Stimulated activated CD8-positive, alpha-beta memory T cell treated with anti-CD3 and anti-CD28 coated beads, Interleukin-12 subunit alpha, Interleukin-12 subunit beta, amount 100 ng/mL, for 24 hours (primary cell): ENCODE results near the gene CPAMD8.

Experiments used
- DNase-seq: peaks from one replicate; pipeline ENCODE4 v3.0.0-alpha.2; 2020; ENCODE audit errors: extremely low read depth

Gene CPAMD8

DNA sequence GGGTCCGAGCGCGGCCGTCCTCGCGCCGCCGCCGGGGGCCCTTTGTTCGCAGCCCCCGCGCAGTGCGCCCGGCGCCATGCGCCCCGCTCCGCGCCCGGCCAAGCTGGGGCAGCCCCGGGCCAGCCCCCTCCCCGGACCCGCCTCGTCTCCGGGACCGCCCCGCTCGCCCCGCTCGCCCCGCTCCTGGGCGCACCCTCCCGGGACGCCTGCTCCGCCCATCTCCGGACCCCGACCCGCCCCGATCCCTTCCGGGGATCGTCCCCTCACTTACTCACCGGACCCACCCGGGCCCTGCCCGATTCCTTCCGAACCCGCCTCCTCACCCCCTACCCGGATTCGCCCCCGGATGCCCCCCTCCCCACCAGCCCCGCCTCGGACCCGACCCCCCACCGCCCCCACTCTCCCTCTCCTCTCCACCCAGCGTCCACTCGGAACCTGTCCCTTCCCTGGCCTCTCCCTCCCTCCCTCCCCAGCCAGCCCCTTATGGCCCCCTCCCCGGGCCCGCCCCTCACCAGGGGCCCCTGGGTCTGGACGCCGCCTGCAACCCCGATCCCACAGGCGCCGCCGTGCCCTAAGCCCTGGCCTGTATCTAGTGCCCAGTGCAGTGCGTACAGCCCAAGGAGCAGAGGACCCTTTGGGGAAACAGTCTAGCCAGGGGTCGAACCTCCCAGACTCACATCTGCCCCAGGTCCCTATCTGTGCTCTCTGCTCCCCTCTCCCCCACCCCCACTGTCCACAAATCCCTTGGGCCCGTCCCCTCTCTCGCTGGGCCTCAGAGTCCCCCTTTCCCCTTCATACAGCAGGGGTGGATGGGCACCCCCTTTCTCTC lies at the start of gene CPAMD8:
CPAMD8 (minus strand) TSS at position 105 of the 829 bp plus-strand sequence. CDS start 168 bp downstream, outside the sequence.
- DNase-seq, result no peak

DNA sequence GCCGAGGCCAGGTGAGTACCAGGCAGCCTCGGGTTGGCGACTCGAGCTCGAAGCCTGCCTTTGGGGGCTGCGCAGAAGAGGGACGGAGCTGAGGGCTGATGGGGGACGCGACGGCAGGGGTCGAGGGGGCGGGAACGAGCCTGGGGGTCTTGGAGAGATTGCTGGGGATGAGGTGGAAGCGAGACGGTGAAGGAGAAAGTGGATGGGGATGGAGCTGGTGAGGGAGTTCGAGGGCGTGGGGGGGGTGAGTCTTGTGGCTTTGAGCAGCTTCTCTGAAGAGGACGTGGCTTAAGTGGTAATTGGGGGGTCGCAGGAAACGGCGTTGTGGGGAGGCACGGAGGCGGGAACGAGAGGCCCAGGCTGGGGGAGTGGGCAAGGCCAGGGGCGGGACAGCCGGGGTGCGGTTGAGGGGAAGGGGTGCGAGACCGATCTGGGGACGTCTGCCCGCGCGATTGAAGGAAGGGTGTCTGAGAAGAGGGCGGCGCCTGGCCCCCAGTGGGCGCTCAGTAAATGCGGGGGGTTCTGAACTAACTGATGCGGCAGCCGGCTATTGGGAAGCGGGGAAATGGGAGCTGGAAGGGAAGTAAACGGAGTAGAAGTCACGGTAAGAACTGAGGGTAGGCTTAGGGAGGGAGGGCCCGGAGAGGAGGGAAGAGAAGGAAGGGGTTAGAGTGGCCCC lies 49.4 kb upstream of the CPAMD8 start:
- DNase-seq, result no peak

DNA sequence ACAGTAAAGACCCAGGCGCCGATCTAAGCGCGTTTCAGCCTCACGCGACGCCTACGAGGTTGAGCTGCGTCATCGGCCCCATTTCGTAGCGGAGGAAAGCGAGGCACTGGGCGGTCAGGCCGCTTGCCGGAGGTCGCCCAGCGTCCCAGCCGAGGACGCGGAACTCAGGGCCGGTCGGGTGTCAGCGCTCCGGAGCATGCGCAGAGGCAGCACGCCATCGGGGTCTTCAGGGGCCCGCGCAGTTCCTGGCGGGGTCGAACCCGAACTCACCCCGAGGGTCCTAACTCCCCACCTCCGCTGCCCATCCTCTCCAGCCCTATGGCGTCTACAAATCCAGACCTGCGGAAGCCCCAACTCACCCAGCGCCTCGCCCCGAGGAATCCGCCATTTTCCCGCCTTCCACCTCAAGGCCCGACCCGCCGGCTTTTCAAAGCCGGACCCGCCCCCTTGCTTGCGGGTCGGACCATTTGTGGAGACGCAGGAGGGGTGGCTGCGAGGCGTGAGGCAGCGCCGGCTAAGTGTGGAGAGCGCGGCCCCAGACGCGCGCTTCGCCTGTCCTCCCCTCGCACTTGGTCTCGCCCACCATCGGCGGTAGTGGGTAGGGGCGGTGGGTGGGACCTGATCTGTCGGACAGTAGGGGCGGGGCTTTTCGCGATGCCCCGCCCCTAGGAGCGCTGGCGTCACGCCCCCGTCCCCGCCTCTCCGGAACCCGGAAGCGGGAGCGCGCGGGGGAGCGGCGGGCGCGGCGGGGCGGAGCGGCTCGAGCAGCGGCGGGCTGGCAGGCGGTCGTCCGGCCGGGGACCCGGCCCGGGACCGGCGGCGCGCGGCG lies 48.6 kb upstream of the CPAMD8 start, which contains the start of the genes HAUS8 and MYO9B:
HAUS8 (minus strand) TSS at position 418 of the 829 bp plus-strand sequence; CDS start at position 388, 30 bp downstream.
MYO9B (plus strand) TSS at position 743 of the 829 bp plus-strand sequence. CDS start 25,941 bp downstream, outside the sequence.
- DNase-seq, result peak; percentile 98

DNA sequence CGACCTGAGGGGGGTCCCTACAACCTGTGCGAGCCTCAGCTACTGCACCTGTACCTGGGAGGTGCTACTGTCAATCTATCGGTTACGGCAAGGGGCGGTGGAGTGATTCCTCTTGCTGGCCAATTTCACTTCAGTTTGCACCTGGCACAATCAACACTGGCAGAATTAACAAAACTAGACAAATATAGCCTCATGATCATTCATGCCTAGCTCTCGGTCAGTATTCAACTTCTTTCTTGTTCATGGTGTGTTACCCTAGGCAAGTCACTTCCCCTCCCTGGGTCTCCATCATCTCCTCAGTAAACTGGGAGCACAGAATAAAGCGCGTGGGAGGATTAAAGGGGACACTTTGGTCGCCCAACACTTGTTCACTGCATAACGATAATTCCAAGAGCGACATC lies 48.0 kb upstream of the CPAMD8 start:
- DNase-seq, result no peak

DNA sequence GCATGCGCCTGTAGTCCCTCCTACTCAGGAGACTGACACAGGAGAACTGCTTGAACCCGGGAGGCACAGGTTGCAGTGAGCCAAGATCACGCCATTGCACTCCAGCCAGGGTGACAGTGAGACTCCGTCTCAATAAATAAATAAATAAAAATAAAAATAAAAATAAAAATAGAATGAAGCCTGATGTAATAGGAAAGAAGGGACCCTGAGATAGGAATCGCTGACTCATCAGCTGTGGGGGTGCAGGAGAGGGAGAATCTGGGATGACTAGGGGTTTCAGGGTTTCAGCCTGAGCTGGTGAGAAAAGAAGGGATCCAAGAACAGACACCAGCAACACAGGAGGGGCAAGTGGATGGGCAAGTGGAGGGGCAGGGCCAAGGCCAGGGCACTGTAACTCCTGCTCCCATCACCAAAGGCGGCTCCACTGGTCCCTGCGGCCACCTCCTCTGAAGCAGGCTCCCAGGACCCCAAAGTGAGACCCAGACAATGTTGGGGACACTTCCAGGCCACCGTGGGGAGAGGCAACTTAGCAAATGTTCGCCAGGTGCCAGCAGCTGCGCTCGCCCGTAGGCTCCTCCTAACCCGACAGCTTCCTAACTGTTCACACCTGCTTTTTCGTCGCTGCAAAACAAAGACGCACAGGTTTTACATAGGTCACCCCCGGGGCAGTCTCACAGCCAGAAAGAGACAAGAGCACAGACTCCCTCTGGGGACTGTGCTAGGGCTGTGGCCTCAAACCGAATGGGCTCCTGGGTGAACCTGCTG lies 47.4 kb upstream of the CPAMD8 start:
- DNase-seq, result no peak

- no peak for DNase-seq
These were observed 44.3 kb upstream of the CPAMD8 start for GRCh38 chr19:17070912-17071311.

DNA sequence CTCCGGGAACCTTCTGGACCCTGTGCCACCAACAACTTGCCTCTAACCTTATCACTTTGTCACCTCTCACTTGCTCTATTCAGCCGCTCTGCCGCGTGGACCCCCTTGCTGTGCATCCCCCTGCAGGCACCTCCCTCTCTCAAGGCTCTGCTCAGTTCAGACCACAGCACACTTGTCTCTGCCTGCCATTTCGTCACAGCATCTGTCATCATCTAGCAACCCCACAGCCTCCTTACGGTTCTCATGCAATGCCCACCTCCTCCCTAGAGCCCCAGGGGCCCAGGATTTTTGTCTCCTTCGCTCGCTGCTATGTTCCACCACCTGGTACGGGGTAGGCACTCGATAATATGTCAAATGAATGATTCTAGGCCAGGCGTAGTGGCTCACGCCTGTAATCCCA lies 43.8 kb upstream of the CPAMD8 start:
- no peak for DNase-seq

GRCh38 chr19:17069193-17069592 lies 42.6 kb upstream of the CPAMD8 start:
- no peak for DNase-seq

DNA sequence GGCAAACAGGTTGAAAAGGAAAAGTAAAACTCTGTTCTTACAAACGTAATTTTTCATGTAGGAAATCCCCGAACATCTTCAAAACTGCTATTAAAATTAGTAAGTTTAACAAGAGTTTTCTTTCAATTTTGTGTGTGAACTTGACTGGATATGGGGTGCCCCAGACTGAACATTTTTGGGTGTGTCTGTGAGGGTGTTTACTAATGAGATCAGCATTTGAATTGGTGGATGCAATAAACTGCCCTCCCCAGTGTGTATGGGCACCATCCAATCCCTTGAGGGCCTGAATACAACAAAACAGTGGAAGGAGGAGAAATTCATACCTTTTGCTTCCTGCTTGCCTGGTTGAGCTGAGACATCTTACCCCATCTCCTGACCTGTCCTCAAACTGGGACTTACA lies 36.8 kb upstream of the CPAMD8 start:
- no peak for DNase-seq

DNA sequence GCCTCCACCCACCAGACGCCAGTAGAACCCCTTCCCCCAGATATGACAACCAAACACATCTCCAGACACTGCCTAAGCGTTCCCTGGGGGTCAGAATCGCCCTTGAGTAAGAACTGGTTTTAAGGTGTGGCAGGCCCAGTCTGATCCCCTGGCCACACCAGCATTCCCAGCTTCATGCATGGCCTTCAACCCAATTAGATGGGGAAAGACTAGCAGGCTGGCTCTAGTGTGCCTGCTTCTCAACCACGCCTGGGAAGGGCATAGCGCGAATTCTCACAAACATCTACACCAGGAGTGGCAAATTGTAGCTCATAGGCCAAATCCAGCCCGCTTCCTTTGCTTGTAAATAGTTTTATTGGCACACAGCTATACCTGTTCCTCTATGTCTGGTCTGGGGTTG lies 35.1 kb upstream of the CPAMD8 start:
- no peak for DNase-seq

DNA sequence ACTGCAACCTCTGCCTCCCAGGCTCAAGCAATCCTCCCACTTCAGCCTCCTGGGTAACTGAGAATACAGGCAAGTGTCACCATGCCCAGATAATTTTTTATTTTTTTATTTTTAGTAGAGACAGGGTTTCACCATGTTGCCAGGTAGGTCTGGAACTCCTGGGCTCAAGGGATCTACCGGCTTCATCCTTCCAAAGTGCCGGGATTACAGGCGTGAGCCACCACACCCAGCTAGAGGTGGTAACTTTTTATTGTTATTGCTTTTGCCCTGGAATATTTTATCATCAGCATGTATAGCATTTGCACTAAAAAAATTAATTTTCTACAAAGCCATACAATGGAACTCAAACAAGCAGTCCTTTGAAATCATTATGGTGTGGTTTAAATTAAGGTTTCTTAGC lies 34.6 kb upstream of the CPAMD8 start:
- DNase-seq, result no peak

GRCh38 chr19:17060802-17061201 lies 34.2 kb upstream of the CPAMD8 start:
- no peak for DNase-seq

DNA sequence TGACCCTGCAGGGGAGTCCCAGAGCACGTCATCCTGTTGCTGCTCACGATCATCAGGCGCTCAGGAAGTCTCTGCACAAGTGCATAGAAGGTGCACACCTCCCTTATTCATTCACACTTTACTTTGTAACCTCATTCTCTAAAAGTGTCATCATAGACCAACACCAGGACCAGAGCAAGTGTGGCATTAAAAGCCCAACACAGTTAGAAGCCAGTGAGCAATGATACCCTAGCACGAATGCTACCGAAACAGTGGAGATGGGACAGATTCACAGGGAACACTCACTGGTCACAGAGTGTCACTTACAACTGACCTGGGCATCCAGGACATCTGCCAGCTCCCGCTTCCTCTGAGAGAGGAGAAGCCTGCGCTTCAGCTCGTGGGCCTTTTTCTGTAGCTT lies 31.6 kb upstream of the CPAMD8 start:
- no peak for DNase-seq

GRCh38 chr19:17055636-17056035 lies 29.0 kb upstream of the CPAMD8 start:
- no peak for DNase-seq

- no peak for DNase-seq
These were observed 28.1 kb upstream of the CPAMD8 start for GRCh38 chr19:17054746-17055145.

DNA sequence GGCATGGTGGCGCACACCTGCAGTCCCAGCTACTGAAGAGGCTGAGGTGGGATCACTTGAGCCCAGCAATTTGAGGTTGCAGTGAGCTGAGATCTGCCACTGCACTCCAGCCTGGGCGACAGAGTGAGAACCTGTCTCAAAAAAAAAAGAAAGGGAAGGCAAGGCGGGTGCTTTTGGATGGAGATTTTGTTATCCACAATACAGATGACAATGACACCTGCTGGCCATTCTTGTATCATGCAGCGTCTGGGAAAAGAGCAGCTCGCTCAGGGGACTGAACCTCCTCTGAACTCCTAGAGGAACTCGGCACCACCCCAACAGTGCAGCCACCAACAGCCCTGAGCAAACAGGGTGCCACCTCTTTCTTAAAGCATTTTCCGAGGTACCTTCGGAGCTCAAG lies 25.8 kb upstream of the CPAMD8 start:
- no peak for DNase-seq

GRCh38 chr19:17049711-17050280 lies 23.2 kb upstream of the CPAMD8 start:
- no peak for DNase-seq

DNA sequence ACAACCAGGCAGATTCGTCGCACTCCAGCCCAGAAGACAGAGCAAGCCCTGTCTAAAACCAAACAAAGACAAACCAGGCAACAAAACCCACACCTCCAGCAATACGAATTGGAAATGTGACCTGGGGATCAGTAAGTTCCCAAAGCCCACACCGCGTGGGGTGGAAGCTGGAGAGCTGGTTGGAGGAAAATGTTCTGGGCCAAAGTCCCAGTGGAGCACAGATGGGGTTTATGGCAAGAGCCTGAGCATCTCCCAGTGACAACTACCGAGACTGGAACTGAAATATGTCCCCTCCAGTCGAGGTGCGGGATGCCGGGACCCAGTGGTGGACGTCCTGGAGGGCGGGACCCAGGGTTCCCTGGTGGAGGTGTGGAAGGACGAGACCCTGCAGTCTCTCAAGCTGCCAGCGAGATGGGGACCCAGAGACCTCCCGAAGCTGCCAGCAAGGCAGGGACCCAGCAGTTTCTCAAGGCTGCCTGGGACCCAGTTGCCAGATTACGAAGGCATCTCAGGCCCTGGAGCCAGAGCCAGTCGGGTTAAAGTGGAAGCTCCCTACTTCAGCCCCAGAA lies 22.4 kb upstream of the CPAMD8 start:
- no peak for DNase-seq

GRCh38 chr19:17045907-17046502 lies 19.4 kb upstream of the CPAMD8 start:
- no peak for DNase-seq

DNA sequence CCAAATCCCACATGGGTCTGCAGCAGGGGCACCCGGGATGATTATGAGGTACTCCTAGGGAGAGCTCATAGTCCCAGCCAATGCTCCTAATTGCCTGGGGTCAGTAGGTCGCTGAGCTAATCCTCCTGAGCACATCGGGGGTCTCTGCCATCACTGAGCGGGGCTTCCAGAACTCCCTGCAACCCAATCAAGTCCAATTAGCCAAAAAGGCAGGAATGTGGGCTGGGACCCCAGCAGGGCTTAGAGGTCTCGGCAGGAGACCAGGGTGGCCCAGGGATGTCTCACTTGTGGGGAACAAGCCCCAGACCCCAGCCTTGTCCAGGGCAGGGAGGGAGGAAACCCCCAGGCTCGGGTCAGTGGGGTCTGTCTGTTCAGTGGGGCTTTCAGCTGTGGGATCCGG lies 17.1 kb upstream of the CPAMD8 start:
- DNase-seq, result no peak
